K562 (cell line): ENCODE results near the gene TBPL2. TPM values are rescaled to one million over a fixed set of nuclear protein-coding genes. Genes with fewer than 3 reads are reported as not detected.

Experiments used
- ATAC-seq: fragments of 200-7000 bp; cut with Tn5 transposase; 3 replicates; pipeline ENCODE4 v1.9.1; 2020; ENCODE audit warnings: moderate library complexity
- BruUV-seq: library from RNA; stranded (reverse); fragments of 400-500 nt; replicated peaks from 2 replicates; lab custom pipeline; 2021; lab: Mats Ljungman, UMichigan
- CTCF ChIA-PET: fragments of 300-600 bp; formaldehyde crosslinking; extraction: SDS; loops from one replicate; lab custom pipeline; 2021; ENCODE audit warnings: low intra/inter-chr PET ratio; lab: Yijun Ruan, JAX
- POLR2A ChIA-PET: fragments of 300-600, 350-650 bp; sonication (Branson Sonifier 250); formaldehyde crosslinking; extraction: SDS; loops from one replicate; lab custom pipeline; 2021; ENCODE audit warnings: antibody characterized with exemption, inconsistent platforms; lab: Yijun Ruan, JAX
- DNase-seq, 4 experiments: peaks; one replicate each; pipeline versions ENCODE4 v3.0.0 to v3.0.0-alpha.2; 2011 to 2018; ENCODE audit warnings: low spot score in 3 of 4, mixed read lengths in 3 of 4; ENCODE audit errors: extremely low read depth in 1 of 4
- FAIRE-seq: peaks from 2 replicates; lab custom pipeline; 2011; peaks lifted over from hg19 to GRCh38; lab: Jason Lieb, UNC
- H2AFZ ChIP-seq: 2 replicates; pipeline ENCODE4 v1.6.0; 2011; ENCODE audit warnings: low read depth, low read length, control low read depth, inconsistent platforms
- H3K27ac ChIP-seq: fragments of 200-600 bp; 3 replicates; pipeline ENCODE4 v1.8.0; 2011; ENCODE audit warnings: low read depth, mild to moderate bottlenecking, control low read depth, inconsistent platforms, low read length, moderate library complexity, mixed read lengths; ENCODE audit errors: extremely low read depth
- H3K27me3 ChIP-seq, 2 experiments: fragments of 300-600 bp in 1 of 2; 2 replicates in 1 of 2; 3 replicates in 1 of 2; pipeline versions ENCODE4 v1.6.0 to v1.8.0; 2011; ENCODE audit warnings: inconsistent platforms in 2 of 2, low read length in 2 of 2, mild to moderate bottlenecking in 1 of 2, mixed read lengths in 1 of 2, moderate library complexity in 1 of 2; ENCODE audit not compliant: control insufficient read depth in 2 of 2, insufficient read depth in 2 of 2
- H3K36me3 ChIP-seq: fragments of 300-600 bp; 3 replicates; pipeline ENCODE4 v1.8.0; 2011; ENCODE audit warnings: mild to moderate bottlenecking, low read length, inconsistent platforms; ENCODE audit not compliant: control insufficient read depth, insufficient read depth
- H3K4me1 ChIP-seq, 2 experiments: fragments of 200-600 bp in 1 of 2; replicated peaks in 1 of 2; 2 replicates in 1 of 2; 3 replicates in 1 of 2; pipeline versions ENCODE4 v1.5.1 to v1.8.0; 2011; ENCODE audit warnings: inconsistent platforms in 2 of 2, low read length in 2 of 2, mild to moderate bottlenecking in 1 of 2, mixed read lengths in 1 of 2, moderate library complexity in 1 of 2; ENCODE audit not compliant: control insufficient read depth in 2 of 2, insufficient read depth in 2 of 2
- H3K4me2 ChIP-seq: 2 replicates; pipeline ENCODE4 v1.6.1; 2011; ENCODE audit warnings: low read length, control low read depth, inconsistent platforms, mixed read lengths; ENCODE audit not compliant: insufficient read depth
- H3K4me3 ChIP-seq: fragments of 200-600 bp; sonication (generic), shearing (Covaris generic); 2 replicates; pipeline ENCODE4 v1.5.1; 2016; ENCODE audit warnings: control low read depth, inconsistent platforms
- H3K79me2 ChIP-seq: fragments of 200-600 bp; 3 replicates; pipeline ENCODE4 v1.8.0; 2011; ENCODE audit warnings: low read length, inconsistent platforms; ENCODE audit not compliant: control insufficient read depth, insufficient read depth
- H3K9ac ChIP-seq, 2 experiments: 2 replicates each; pipeline versions ENCODE4 v1.6.0 to v1.6.1; 2011; ENCODE audit warnings: low read depth in 2 of 2, low read length in 2 of 2, control low read depth in 1 of 2, inconsistent platforms in 1 of 2, mild to moderate bottlenecking in 1 of 2, mixed read lengths in 1 of 2; ENCODE audit not compliant: insufficient read depth in 1 of 2
- H3K9me1 ChIP-seq: one replicate; pipeline ENCODE4 v1.6.0; 2011; ENCODE audit warnings: inconsistent platforms, mild to moderate bottlenecking, low read length, moderate library complexity; ENCODE audit not compliant: control insufficient read depth, insufficient read depth
- H3K9me3 ChIP-seq: replicated peaks from 2 replicates; pipeline ENCODE4 v1.5.1; 2011; ENCODE audit warnings: low read depth, low read length, inconsistent platforms; ENCODE audit not compliant: control insufficient read depth, insufficient read depth
- H4K20me1 ChIP-seq: replicated peaks from 2 replicates; pipeline ENCODE4 v1.6.1; 2011; ENCODE audit warnings: low read length, inconsistent platforms, mixed read lengths; ENCODE audit not compliant: control insufficient read depth, insufficient read depth
- BRF1 ChIP-seq: IDR thresholded peaks from 3 replicates; pipeline ENCODE4 v1.6.1; 2011; ENCODE audit warnings: borderline replicate concordance, mild to moderate bottlenecking; ENCODE audit not compliant: insufficient read length; ENCODE audit errors: extremely low read depth
- CHD2 ChIP-seq: IDR thresholded peaks from 2 replicates; pipeline ENCODE4 v1.6.1; 2011; ENCODE audit warnings: low read depth, low read length
- CUX1 ChIP-seq: fragments of 200-800 bp; sonication (Bioruptor generic); IDR thresholded peaks from 2 replicates; pipeline ENCODE4 v1.6.1; 2016; ENCODE audit warnings: missing genetic modification characterization, missing compliant biosample characterization
- GTF2B ChIP-seq: IDR thresholded peaks from 2 replicates; pipeline ENCODE4 v1.6.1; 2011; ENCODE audit not compliant: insufficient read length; ENCODE audit errors: extremely low read depth
- JUND ChIP-seq, 2 experiments: IDR thresholded peaks; 2 replicates in 1 of 2; 3 replicates in 1 of 2; pipeline ENCODE4 v1.6.1; 2011; ENCODE audit warnings: borderline replicate concordance in 2 of 2, low read depth in 2 of 2, low read length in 2 of 2, improper control_type of control experiment in 1 of 2, missing biosample characterization in 1 of 2, missing genetic modification characterization in 1 of 2, missing genetic modification reagents in 1 of 2
- MYBL2 ChIP-seq, 2 experiments: fragments of 450-650 bp in 1 of 2; sonication (generic) in 1 of 2; formaldehyde crosslinking in 1 of 2; IDR thresholded peaks; 2 replicates each; pipeline versions ENCODE4 v1.6.1 to v1.8.1; 2017 to 2022; ENCODE audit warnings: borderline replicate concordance in 1 of 2, inconsistent platforms in 1 of 2, low read depth in 1 of 2, mild to moderate bottlenecking in 1 of 2, missing genetic modification reagents in 1 of 2, moderate library complexity in 1 of 2
- OTX1 ChIP-seq: fragments of 450-650 bp; formaldehyde crosslinking; IDR thresholded peaks from 2 replicates; pipeline ENCODE4 v1.4.0; 2022; ENCODE audit warnings: mild to moderate bottlenecking
- POLR2G ChIP-seq: fragments of 200-400 bp; formaldehyde crosslinking; IDR thresholded peaks from 2 replicates; pipeline ENCODE4 v1.6.1; 2017; ENCODE audit warnings: low read depth, mild to moderate bottlenecking, antibody characterized with exemption, low read length, moderate library complexity
- SOX6 ChIP-seq: fragments of 450-650 bp; IDR thresholded peaks from 2 replicates; pipeline ENCODE4 v1.6.1; 2014; ENCODE audit warnings: mild to moderate bottlenecking
- SRSF7 ChIP-seq: fragments of 200-400 bp; formaldehyde crosslinking; optimal IDR thresholded peaks from 2 replicates; pipeline ENCODE3; 2017; ENCODE audit warnings: mild to moderate bottlenecking, low read depth, low read length
- TSC22D4 ChIP-seq: fragments of 450-650 bp; IDR thresholded peaks from 2 replicates; pipeline ENCODE4 v1.6.1; 2016; ENCODE audit warnings: missing genetic modification characterization, missing biosample characterization, control low read depth
- YBX1 ChIP-seq: fragments of 450-650 bp; IDR thresholded peaks from 2 replicates; pipeline ENCODE4 v1.7.1; 2016; ENCODE audit warnings: mild to moderate bottlenecking
- YY1 ChIP-seq, 3 experiments: IDR thresholded peaks; 2 replicates each; pipeline ENCODE4 v1.6.1; 2011; ENCODE audit warnings: low read length in 2 of 3, mild to moderate bottlenecking in 2 of 3, moderate library complexity in 2 of 3, borderline replicate concordance in 1 of 3, control low read depth in 1 of 3, low read depth in 1 of 3; ENCODE audit not compliant: insufficient read depth in 3 of 3, insufficient replicate concordance in 2 of 3, control insufficient read depth in 1 of 3, insufficient read length in 1 of 3; ENCODE audit errors: extremely low read depth in 1 of 3
- ZNF507 ChIP-seq: conservative IDR thresholded peaks from 2 replicates; pipeline ENCODE4 v1.6.1; 2017; ENCODE audit warnings: missing genetic modification characterization, missing compliant biosample characterization
- ZNF584 ChIP-seq: fragments of 200-800 bp; sonication (Bioruptor generic); IDR thresholded peaks from 2 replicates; pipeline ENCODE4 v1.6.1; 2016; ENCODE audit warnings: low read depth, mild to moderate bottlenecking, missing genetic modification characterization, missing compliant biosample characterization
- WGBS: fragments of 100-300 bp; shearing (Covaris generic); methylation state at CpG from one replicate; pipeline ENCODE4 v1.1.6; 2016; ENCODE audit warnings: low coverage, mixed read lengths; ENCODE audit not compliant: insufficient coverage; ENCODE audit errors: missing lambda C conversion rate; 5-methylcytosine and 5-hydroxymethylcytosine counted together
- in situ Hi-C: fragments of 300-500 bp; cut with MboI; formaldehyde crosslinking; loops from 4 replicates; pipeline ENCODE4 v1.15.0; 2018; ENCODE audit warnings: inconsistent platforms, mixed read lengths
- intact Hi-C: fragments of 100-400 bp; cut with micrococcal nuclease; formaldehyde crosslinking; loops from 2 replicates; pipeline ENCODE4 v1.14.2; 2022
- polyA plus RNA-seq, 8 experiments: library from polyadenylated mRNA; depleted of rRNA in 4 of 8; stranded (reverse) in 5 of 8; unstranded in 3 of 8; fragments of >200 nt; fragmentation: Nextera tagmentation in 2 of 8; fragmentation: Illumina TruSeq in 1 of 8; extraction: Ambion mirVana in 2 of 8; extraction: Trizol in 1 of 8; gene quantifications; 2 replicates each; pipeline versions ENCODE4 v1.2.1 to v1.2.3, GENCODE V29; 2011 to 2014; ENCODE audit warnings: inconsistent platforms in 1 of 8, missing spikeins in 1 of 8
- total RNA-seq, 7 experiments: library from RNA; depleted of rRNA in 6 of 7; stranded (reverse); fragments of >200 nt in 6 of 7; fragmentation: Illumina TruSeq in 2 of 7; extraction: Trizol in 2 of 7; gene quantifications; 2 replicates each; pipeline versions ENCODE4 v1.2.1 to v1.2.3, GENCODE V29; 2011 to 2021; ENCODE audit warnings: low replicate concordance in 1 of 7

The TBPL2 gene
- total and polyA plus RNA-seq, 9 of the 15 experiments (the other 6 are each of a cell fraction or from before 2014, with no cell fraction given): not detected

- ChIA-PET CTCF (no interaction called here), POLR2A (interaction anchor here (1.0 to 1.6 kb wide), 2 partner anchors 9 to 21 kb away, joined by 3 to 5 read pairs; no protein-coding TSS in a partner anchor)
- no peaks in the 10 kb centered on the region for H3K27me3 ChIP-seq
- ATAC-seq (no peak), FAIRE-seq (no peak), DNase-seq (no peak)
- no peak overlapping the region for H3K4me2 ChIP-seq
- in situ Hi-C loops: no loop called here
- no TSS peak for BruUV-seq
- 64% methylated on average over 2 of the region's 2 CpGs for WGBS
- no peaks in the 10 kb centered on the region for H3K9me3 ChIP-seq
- H3K9me1 ChIP-seq: no peaks in the 10 kb centered on the region
- H4K20me1 ChIP-seq: no peaks in the 10 kb centered on the region
- no peaks in the 10 kb centered on the region for H3K79me2 ChIP-seq
- H3K27ac ChIP-seq: no peak overlapping the region
- intact Hi-C loops: no loop called here
- peaks cover 34% of the 10 kb centered on the region for H3K36me3 ChIP-seq
- H3K4me3 ChIP-seq: no peak overlapping the region
- peaks cover 20 to 49% of the 10 kb centered on the region in 2 experiments for H3K4me1 ChIP-seq
- no peak overlapping the region for H3K9ac ChIP-seq
- H2AFZ ChIP-seq: no peak overlapping the region
- TF ChIP-seq POLR2G (no peak), SRSF7 (no peak), SOX6 (no peak), YBX1 (no peak), BRF1 (no peak), JUND (IDR thresholded peaks at IDR 0.05; ENCODE audit: borderline replicate concordance, low read depth, low read length) (no peak), JUND (tag; IDR thresholded peaks at IDR 0.05; ENCODE audit: borderline replicate concordance, low read depth, low read length) (no peak), MYBL2 (IDR thresholded peaks at IDR 0.05; ENCODE audit: low read depth) (no peak), MYBL2 (CRISPR knock-in tag; IDR thresholded peaks at IDR 0.05; ENCODE audit: borderline replicate concordance) (no peak), ZNF507 (no peak), GTF2B (no peak), CUX1 (CRISPR knock-in tag) (no peak), ZNF584 (no peak), YY1 (IDR thresholded peaks at IDR 0.05; ENCODE audit: borderline replicate concordance in 1 of 3, control insufficient read depth in 1 of 3, extremely low read depth in 1 of 3, insufficient read depth in 3 of 3, insufficient read length in 1 of 3, insufficient replicate concordance in 2 of 3, low read depth in 1 of 3, low read length in 2 of 3) (no peak), OTX1 (CRISPR knock-in tag) (no peak), TSC22D4 (tag) (no peak), CHD2 (no peak)
Observed at GRCh38 chr14:55381561-55381960, 58.9 kb downstream of the TBPL2 start.
